Endothelial cell of umbilical vein (primary cell): ENCODE data around the gene RPGRIP1L. TPM values are rescaled to one million over a fixed set of nuclear protein-coding genes. Genes with fewer than 3 reads are reported as not detected.

Experiments used
- BruUV-seq: library from RNA; stranded (reverse); fragments of 400-500 nt; replicated peaks from 2 replicates; lab custom pipeline; 2021; lab: Mats Ljungman, UMichigan
- CTCF ChIA-PET: fragments of 300-600, 350-600 bp; sonication (Branson Sonifier 250); formaldehyde crosslinking; loops from one replicate; lab custom pipeline; 2021; ENCODE audit warnings: antibody characterized with exemption, inconsistent platforms; lab: Charles Lee
- POLR2A ChIA-PET: fragments of 300-600, 350-600 bp; sonication (Branson Sonifier 250); formaldehyde crosslinking; loops from one replicate; lab custom pipeline; 2021; ENCODE audit warnings: antibody characterized with exemption, inconsistent platforms; lab: Charles Lee
- DNase-seq: peaks from one replicate; pipeline ENCODE4 v3.0.0-alpha.2; 2011; ENCODE audit warnings: low read depth, low spot score
- FAIRE-seq: peaks from 2 replicates; lab custom pipeline; 2011; peaks lifted over from hg19 to GRCh38; lab: Jason Lieb, UNC
- H2AFZ ChIP-seq: 2 replicates; pipeline ENCODE4 v1.6.0; 2012; ENCODE audit warnings: low read depth, low read length, control low read depth, inconsistent platforms
- H3K27ac ChIP-seq: 2 replicates; pipeline ENCODE4 v1.5.1; 2011; ENCODE audit warnings: low read depth, mild to moderate bottlenecking, control low read depth, low read length, moderate library complexity; ENCODE audit not compliant: insufficient read depth
- H3K27me3 ChIP-seq, 2 experiments: 2 replicates each; pipeline versions ENCODE4 v1.6.0 to v1.6.1; 2011; ENCODE audit warnings: low read length in 2 of 2, mixed read lengths in 1 of 2; ENCODE audit not compliant: control insufficient read depth in 2 of 2, insufficient read depth in 2 of 2
- H3K36me3 ChIP-seq, 2 experiments: 2 replicates in 1 of 2; 3 replicates in 1 of 2; pipeline ENCODE4 v1.5.1; 2011; ENCODE audit warnings: low read length in 2 of 2, mild to moderate bottlenecking in 1 of 2, moderate library complexity in 1 of 2; ENCODE audit not compliant: control insufficient read depth in 2 of 2, insufficient read depth in 2 of 2; ENCODE audit errors: extremely low read depth in 1 of 2
- H3K4me1 ChIP-seq: 3 replicates; pipeline ENCODE4 v1.5.1; 2011; ENCODE audit warnings: mild to moderate bottlenecking, low read length; ENCODE audit not compliant: control insufficient read depth, insufficient read depth; ENCODE audit errors: extremely low read depth
- H3K4me2 ChIP-seq: 2 replicates; pipeline ENCODE4 v1.6.1; 2011; ENCODE audit warnings: low read length, control low read depth, mixed read lengths; ENCODE audit not compliant: insufficient read depth
- H3K4me3 ChIP-seq, 3 experiments: fragments of 200-600 bp in 1 of 3; sonication (generic), shearing (Covaris generic) in 1 of 3; replicated peaks in 1 of 3; 2 replicates each; pipeline ENCODE4 v1.5.1; 2011 to 2016; ENCODE audit warnings: control low read depth in 3 of 3, low read length in 3 of 3, mild to moderate bottlenecking in 2 of 3, inconsistent platforms in 1 of 3, low read depth in 1 of 3, moderate library complexity in 1 of 3; ENCODE audit not compliant: insufficient read depth in 1 of 3
- H3K79me2 ChIP-seq: 2 replicates; pipeline ENCODE4 v1.6.0; 2012; ENCODE audit warnings: low read length, inconsistent platforms; ENCODE audit not compliant: control insufficient read depth, insufficient read depth
- H3K9ac ChIP-seq: replicated peaks from 2 replicates; pipeline ENCODE3; 2011; ENCODE audit warnings: low read length, control low read depth; ENCODE audit not compliant: insufficient read depth; ENCODE audit errors: extremely low read depth
- H3K9me1 ChIP-seq: replicated peaks from 3 replicates; pipeline ENCODE4 v1.6.0; 2011; ENCODE audit warnings: mild to moderate bottlenecking, low read length; ENCODE audit not compliant: control insufficient read depth, insufficient read depth; ENCODE audit errors: extremely low read depth
- H3K9me3 ChIP-seq: replicated peaks from 2 replicates; pipeline ENCODE4 v1.5.1; 2012; ENCODE audit warnings: low read length, inconsistent platforms; ENCODE audit not compliant: control insufficient read depth, insufficient read depth
- H4K20me1 ChIP-seq: replicated peaks from 2 replicates; pipeline ENCODE3; 2011; ENCODE audit warnings: mild to moderate bottlenecking, low read length; ENCODE audit not compliant: control insufficient read depth, insufficient read depth; ENCODE audit errors: extremely low read depth
- EZH2 ChIP-seq: IDR thresholded peaks from 2 replicates; pipeline ENCODE4 v1.6.1; 2012; ENCODE audit warnings: borderline replicate concordance, low read depth, mild to moderate bottlenecking, moderate library complexity, low read length, inconsistent platforms; ENCODE audit not compliant: severe bottlenecking
- FOS ChIP-seq: IDR thresholded peaks from 2 replicates; pipeline ENCODE4 v1.6.1; 2011; ENCODE audit warnings: mild to moderate bottlenecking, low read length, moderate library complexity, borderline replicate concordance; ENCODE audit not compliant: insufficient read depth
- GATA2 ChIP-seq: IDR thresholded peaks from 2 replicates; pipeline ENCODE4 v1.7.0; 2011; ENCODE audit warnings: low read depth, mild to moderate bottlenecking, moderate library complexity, mixed read lengths, low read length; ENCODE audit not compliant: insufficient read length, insufficient read depth
- JUN ChIP-seq: IDR thresholded peaks from 2 replicates; pipeline ENCODE4 v1.6.1; 2011; ENCODE audit warnings: borderline replicate concordance, low read depth; ENCODE audit not compliant: insufficient read length, insufficient read depth
- MYC ChIP-seq: IDR thresholded peaks from one replicate; pipeline ENCODE4 v1.6.1; 2011; ENCODE audit warnings: mild to moderate bottlenecking, low read depth, low read length
- POLR2A ChIP-seq: IDR thresholded peaks from 2 replicates; pipeline ENCODE4 v1.6.1; 2012; ENCODE audit warnings: low read depth, mild to moderate bottlenecking, control low read depth, low read length
- POLR2AphosphoS5 ChIP-seq: IDR thresholded peaks from 2 replicates; pipeline ENCODE4 v1.6.1; 2012; ENCODE audit warnings: low read depth, mild to moderate bottlenecking, control low read depth, low read length, moderate library complexity; ENCODE audit not compliant: insufficient read depth
- dilution Hi-C: fragments of 300-500 bp; cut with MboI; formaldehyde crosslinking; loops from one replicate; pipeline ENCODE4 v1.15.0; 2019; ENCODE audit warnings: low sequenced_read_pairs; ENCODE audit not compliant: extremely low pct_ligation_motif_present
- intact Hi-C: fragments of 100-400 bp; cut with micrococcal nuclease; formaldehyde crosslinking; loops from one replicate; pipeline ENCODE4 v1.10.0; 2022
- polyA plus RNA-seq, 4 experiments: library from polyadenylated mRNA; depleted of rRNA in 3 of 4; stranded (reverse) in 3 of 4; unstranded in 1 of 4; fragments of >200 nt; gene quantifications; 2 replicates each; pipeline versions ENCODE4 v1.2.1 to v1.2.3, GENCODE V29; 2011 to 2012; ENCODE audit warnings: missing spikeins in 1 of 4
- total RNA-seq: library from RNA; stranded (reverse); gene quantifications from 2 replicates; pipeline ENCODE4 v1.2.3, GENCODE V29; 2021
- TF ChIP-seq, protein P1 (sequence below), 2 donors: IDR thresholded peaks; 1 replicate in 1 of 2; 2 replicates in 1 of 2; pipeline ENCODE4 v1.5.1; 2011; ENCODE audit warnings: low read length in 2 of 2, mild to moderate bottlenecking in 2 of 2, moderate library complexity in 2 of 2, control low read depth in 1 of 2, inconsistent platforms in 1 of 2, low read depth in 1 of 2; ENCODE audit not compliant: insufficient read depth in 1 of 2; ENCODE audit errors: extremely low read depth in 1 of 2
- TF ChIP-seq, protein P2 (sequence below): IDR thresholded peaks from 2 replicates; pipeline ENCODE4 v1.6.1; 2011; ENCODE audit not compliant: insufficient read depth, insufficient read length

RPGRIP1L gene
- total and polyA plus RNA-seq, 2 donors (not counting 3 experiments of a cell fraction or from before 2014, with no cell fraction given) = 3.2 to 13.2 TPM

DNA sequence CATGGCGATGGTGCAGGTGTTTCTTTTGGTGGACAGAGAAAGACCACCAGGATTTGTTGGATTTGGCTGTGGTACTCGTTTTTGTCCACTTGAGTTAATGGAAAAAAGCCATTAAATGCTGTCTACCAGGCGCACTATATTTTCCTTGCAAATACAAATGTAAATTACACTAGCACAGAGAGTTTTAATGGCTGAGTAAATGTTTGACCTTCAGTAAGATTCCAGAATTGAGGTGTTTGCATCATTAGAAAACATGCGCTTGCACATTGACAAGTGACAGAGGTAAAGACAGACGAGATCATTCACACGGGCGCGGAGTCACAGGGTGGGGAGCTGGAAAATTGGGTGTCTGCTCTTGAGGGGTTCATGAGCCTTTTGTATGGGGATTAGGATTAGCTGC, 147.1 kb downstream of the RPGRIP1L start:
- Histone ChIP-seq H2AFZ (no peak overlapping the region), H3K4me3 (no peak overlapping the region), H3K9me3 (no peaks in the 10 kb centered on the region), H3K4me1 (no peaks in the 10 kb centered on the region), H3K4me2 (no peak overlapping the region), H3K27ac (no peak overlapping the region), H3K27me3 (peaks cover 2 to 5% of the 10 kb centered on the region in 2 experiments), H3K36me3 (no peaks in the 10 kb centered on the region), H3K9me1 (no peaks in the 10 kb centered on the region), H4K20me1 (no peaks in the 10 kb centered on the region), H3K79me2 (no peaks in the 10 kb centered on the region), H3K9ac (no peak overlapping the region)
- TF ChIP-seq MYC (no peak), EZH2 (no peak), GATA2 (no peak), POLR2A (no peak), FOS (no peak), POLR2AphosphoS5 (no peak), JUN (no peak)
- TF ChIP-seq, protein P1, sequence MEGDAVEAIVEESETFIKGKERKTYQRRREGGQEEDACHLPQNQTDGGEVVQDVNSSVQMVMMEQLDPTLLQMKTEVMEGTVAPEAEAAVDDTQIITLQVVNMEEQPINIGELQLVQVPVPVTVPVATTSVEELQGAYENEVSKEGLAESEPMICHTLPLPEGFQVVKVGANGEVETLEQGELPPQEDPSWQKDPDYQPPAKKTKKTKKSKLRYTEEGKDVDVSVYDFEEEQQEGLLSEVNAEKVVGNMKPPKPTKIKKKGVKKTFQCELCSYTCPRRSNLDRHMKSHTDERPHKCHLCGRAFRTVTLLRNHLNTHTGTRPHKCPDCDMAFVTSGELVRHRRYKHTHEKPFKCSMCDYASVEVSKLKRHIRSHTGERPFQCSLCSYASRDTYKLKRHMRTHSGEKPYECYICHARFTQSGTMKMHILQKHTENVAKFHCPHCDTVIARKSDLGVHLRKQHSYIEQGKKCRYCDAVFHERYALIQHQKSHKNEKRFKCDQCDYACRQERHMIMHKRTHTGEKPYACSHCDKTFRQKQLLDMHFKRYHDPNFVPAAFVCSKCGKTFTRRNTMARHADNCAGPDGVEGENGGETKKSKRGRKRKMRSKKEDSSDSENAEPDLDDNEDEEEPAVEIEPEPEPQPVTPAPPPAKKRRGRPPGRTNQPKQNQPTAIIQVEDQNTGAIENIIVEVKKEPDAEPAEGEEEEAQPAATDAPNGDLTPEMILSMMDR (IDR thresholded peaks at IDR 0.05; ENCODE audit: extremely low read depth in 1 of 2, insufficient read depth in 1 of 2, low read depth in 1 of 2, low read length in 2 of 2) = no peak
- TF ChIP-seq, protein P2, sequence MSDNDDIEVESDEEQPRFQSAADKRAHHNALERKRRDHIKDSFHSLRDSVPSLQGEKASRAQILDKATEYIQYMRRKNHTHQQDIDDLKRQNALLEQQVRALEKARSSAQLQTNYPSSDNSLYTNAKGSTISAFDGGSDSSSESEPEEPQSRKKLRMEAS = no peak
- ChIA-PET CTCF (no interaction called here), POLR2A (no interaction called here)
- dilution Hi-C loops = no loop called here
- no TSS peak for BruUV-seq
- no peak for DNase-seq
- FAIRE-seq = no peak
- intact Hi-C loops = loop anchor here (10.0 kb wide), 1 partner anchor 1908 kb away; no protein-coding TSS in a partner anchor
